GM23338 (cell line): ENCODE results near the gene NCKIPSD. TPM values are rescaled to one million over a fixed set of nuclear protein-coding genes. Genes with fewer than 3 reads are reported as not detected.
A peak's percentile ranks its signal among the peaks of the same experiment; 100 is the strongest.

Source experiments
- ATAC-seq: fragments of 200-7000 bp; cut with Tn5 transposase; 3 replicates; pipeline ENCODE4 v1.9.1; 2020
- DNase-seq: peaks from one replicate; pipeline ENCODE4 v3.0.0-alpha.2; 2015; ENCODE audit warnings: low spot score
- H2AFZ ChIP-seq: fragments of 200-600 bp; sonication (generic); 2 replicates; pipeline ENCODE4 v1.8.0; 2016; ENCODE audit warnings: antibody characterized with exemption, mild to moderate bottlenecking, moderate library complexity
- H3F3A ChIP-seq: fragments of 200-600 bp; sonication (generic); replicated peaks from 2 replicates; pipeline ENCODE4 v1.8.0; 2017; ENCODE audit warnings: antibody characterized with exemption, mixed run types, low read depth
- H3K27ac ChIP-seq: fragments of 200-600 bp; sonication (generic); 2 replicates; pipeline ENCODE4 v1.6.1; 2016; ENCODE audit warnings: low read depth
- H3K27me3 ChIP-seq: fragments of 200-600 bp; sonication (generic); 2 replicates; pipeline ENCODE4 v1.8.0; 2016; ENCODE audit warnings: mild to moderate bottlenecking, mixed run types, moderate library complexity; ENCODE audit not compliant: insufficient read depth
- H3K36me3 ChIP-seq: fragments of 200-600 bp; sonication (generic); 2 replicates; pipeline ENCODE4 v1.8.0; 2016; ENCODE audit warnings: mild to moderate bottlenecking; ENCODE audit not compliant: insufficient read depth
- H3K4me1 ChIP-seq: fragments of 200-600 bp; sonication (generic); 2 replicates; pipeline ENCODE4 v1.8.0; 2016; ENCODE audit warnings: mild to moderate bottlenecking, moderate library complexity; ENCODE audit not compliant: insufficient read depth
- H3K4me2 ChIP-seq: fragments of 200-600 bp; sonication (generic); 2 replicates; pipeline ENCODE4 v1.7.1; 2017; ENCODE audit warnings: mixed run types
- H3K4me3 ChIP-seq: fragments of 200-600 bp; sonication (generic); 2 replicates; pipeline ENCODE4 v1.6.1; 2016; ENCODE audit warnings: mixed run types
- H3K79me2 ChIP-seq: fragments of 200-600 bp; sonication (generic); replicated peaks from 2 replicates; pipeline ENCODE4 v1.8.0; 2017; ENCODE audit warnings: mild to moderate bottlenecking; ENCODE audit not compliant: insufficient read depth
- H3K9me2 ChIP-seq: fragments of 200-600 bp; sonication (generic); 2 replicates; pipeline ENCODE4 v1.8.0; 2017; ENCODE audit not compliant: insufficient read depth
- H4K20me1 ChIP-seq: fragments of 200-600 bp; sonication (generic); replicated peaks from 2 replicates; pipeline ENCODE4 v1.8.0; 2017; ENCODE audit warnings: mild to moderate bottlenecking; ENCODE audit not compliant: insufficient read depth
- H3K27ac Mint-ChIP-seq: 2 replicates; pipeline ENCODE4 v1.8.0; 2020; ENCODE audit warnings: inconsistent platforms, mild to moderate bottlenecking, moderate library complexity, mixed read lengths
- H3K27me3 Mint-ChIP-seq: 3 replicates; pipeline ENCODE4 v1.8.0; 2022; ENCODE audit warnings: low read depth, mild to moderate bottlenecking, moderate library complexity, mixed read lengths, inconsistent platforms; ENCODE audit not compliant: insufficient read depth, poor library complexity
- H3K36me3 Mint-ChIP-seq: 3 replicates; pipeline ENCODE4 v1.8.0; 2021; ENCODE audit warnings: low read depth, mild to moderate bottlenecking, inconsistent platforms, moderate library complexity, mixed read lengths
- H3K4me1 Mint-ChIP-seq: 3 replicates; pipeline ENCODE4 v1.8.0; 2020; ENCODE audit warnings: mild to moderate bottlenecking, inconsistent platforms, mixed read lengths
- H3K4me3 Mint-ChIP-seq: 3 replicates; pipeline ENCODE4 v1.8.0; 2021; ENCODE audit warnings: moderate library complexity, mild to moderate bottlenecking, inconsistent platforms, mixed read lengths
- H3K9me3 Mint-ChIP-seq: 3 replicates; pipeline ENCODE4 v1.8.0; 2020; ENCODE audit warnings: moderate library complexity, mild to moderate bottlenecking, inconsistent platforms, mixed read lengths
- CREB1 ChIP-seq: fragments of 250-450 bp; sonication (Bioruptor Pico); IDR thresholded peaks from 2 replicates; pipeline ENCODE4 v1.5.0; 2020; ENCODE audit warnings: low read depth, mild to moderate bottlenecking, moderate library complexity
- CTCF ChIP-seq, 2 experiments: fragments of 200-600 bp in 1 of 2; sonication (generic) in 1 of 2; conservative IDR thresholded peaks; 2 replicates each; pipeline versions ENCODE4 v1.5.1 to v1.6.1; 2016 to 2017; ENCODE audit warnings: antibody characterized with exemption in 2 of 2, low read depth in 2 of 2, mild to moderate bottlenecking in 2 of 2, moderate library complexity in 1 of 2
- EZH2 ChIP-seq: fragments of 200-600 bp; sonication (generic); IDR thresholded peaks from one replicate; pipeline ENCODE4 v1.8.0; 2017; ENCODE audit warnings: antibody characterized with exemption, mild to moderate bottlenecking, low read depth; ENCODE audit not compliant: unreplicated experiment
- EZH2phosphoT487 ChIP-seq: fragments of 200-600 bp; sonication (generic); IDR thresholded peaks from one replicate; pipeline ENCODE4 v1.8.1; 2018; ENCODE audit warnings: antibody characterized with exemption; ENCODE audit not compliant: unreplicated experiment
- JUNB ChIP-seq: IDR thresholded peaks from one replicate; pipeline ENCODE4 v1.6.1; 2016; ENCODE audit warnings: antibody characterized with exemption; ENCODE audit not compliant: unreplicated experiment
- NANOG ChIP-seq: IDR thresholded peaks from 2 replicates; pipeline ENCODE4 v1.6.1; 2016; ENCODE audit warnings: antibody characterized with exemption, borderline replicate concordance
- POLR2AphosphoS5 ChIP-seq: IDR thresholded peaks from 2 replicates; pipeline ENCODE4 v1.6.1; 2016; ENCODE audit warnings: antibody characterized with exemption, low read depth
- REST ChIP-seq: IDR thresholded peaks from one replicate; pipeline ENCODE4 v1.6.1; 2018; ENCODE audit warnings: antibody characterized with exemption; ENCODE audit not compliant: unreplicated experiment
- STAT1 ChIP-seq: IDR thresholded peaks from one replicate; pipeline ENCODE4 v1.6.1; 2016; ENCODE audit warnings: antibody characterized with exemption; ENCODE audit not compliant: unreplicated experiment
- ZNF114 ChIP-seq: fragments of 250-450 bp; sonication (Bioruptor Pico); IDR thresholded peaks from 2 replicates; pipeline ENCODE4 v1.5.0; 2020; ENCODE audit warnings: mild to moderate bottlenecking, moderate library complexity
- ZNF331 ChIP-seq: fragments of 250-450 bp; sonication (Bioruptor Pico); IDR thresholded peaks from 2 replicates; pipeline ENCODE4 v1.5.0; 2020; ENCODE audit warnings: low read depth, mild to moderate bottlenecking, moderate library complexity
- ZNF462 ChIP-seq: fragments of 250-450 bp; sonication (Bioruptor Pico); IDR thresholded peaks from 2 replicates; pipeline ENCODE4 v1.5.0; 2020; ENCODE audit warnings: mild to moderate bottlenecking, moderate library complexity
- polyA plus RNA-seq: library from polyadenylated mRNA; unstranded; fragments of >200 nt; fragmentation: Nextera tagmentation; extraction: Ambion mirVana; gene quantifications from 2 replicates; pipeline ENCODE4 v1.2.1, GENCODE V29; 2016
- total RNA-seq: library from RNA; depleted of rRNA; stranded (reverse); fragments of >200 nt; shearing (Covaris generic); gene quantifications from 2 replicates; pipeline ENCODE4 v1.2.3, GENCODE V29; 2014
- TF ChIP-seq, protein P1 (sequence below): IDR thresholded peaks from 2 replicates; pipeline ENCODE4 v1.6.1; 2016; ENCODE audit warnings: antibody characterized with exemption

NCKIPSD gene
- total and polyA plus RNA-seq, 2 experiments from 2014 or later, result 15.1 to 45.1 TPM

DNA sequence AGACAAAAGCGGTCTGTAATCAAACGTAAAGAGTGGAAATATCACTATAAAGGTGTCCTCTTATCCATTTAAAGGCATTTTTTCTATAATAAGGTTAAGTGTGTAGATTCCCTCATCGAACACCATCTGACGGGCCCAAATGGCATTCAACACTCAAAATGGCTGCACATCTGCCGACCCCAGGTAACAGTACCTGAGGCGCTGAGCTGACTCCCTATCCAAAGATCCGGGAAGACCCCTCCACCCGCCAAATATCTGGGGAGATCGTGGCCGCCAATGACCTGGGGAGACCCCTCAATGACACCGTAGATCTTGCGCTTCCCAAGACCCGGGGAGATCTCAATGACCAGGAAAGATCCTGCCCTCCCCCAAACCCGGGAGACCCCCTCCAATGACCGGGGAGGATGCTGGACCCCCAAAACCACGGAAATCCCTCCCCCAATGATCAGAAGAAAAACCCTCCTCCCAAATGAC, 30.8 kb upstream of the NCKIPSD start:
- Histone ChIP-seq H2AFZ (no peak overlapping the region), H3K79me2 (peaks cover 53% of the 10 kb centered on the region), H3K27ac (peak overlapping the region; percentile 99), H3K4me1 (peaks cover 17% of the 10 kb centered on the region), H3K4me2 (peak overlapping the region; percentile 76), H3K9me2 (no peaks in the 10 kb centered on the region), H4K20me1 (peaks cover 30% of the 10 kb centered on the region), H3K4me3 (peak overlapping the region; percentile 64), H3K36me3 (peaks cover 27% of the 10 kb centered on the region; the same call in 1 of the 2 replicates), H3K27me3 (no peaks in the 10 kb centered on the region), H3F3A (peaks cover 6% of the 10 kb centered on the region)
- H3K27ac Mint-ChIP-seq, result peak overlapping the region; percentile 100
- peaks cover 38% of the 10 kb centered on the region for H3K36me3 Mint-ChIP-seq
- peak overlapping the region; percentile 100 for H3K4me3 Mint-ChIP-seq
- DNase-seq (peak; percentile 63), ATAC-seq (peak; percentile 37)
- no peak for TF ChIP-seq ZNF331 (CRISPR knock-in tag)
- no peak for TF ChIP-seq POLR2AphosphoS5
- TF ChIP-seq, protein P1, sequence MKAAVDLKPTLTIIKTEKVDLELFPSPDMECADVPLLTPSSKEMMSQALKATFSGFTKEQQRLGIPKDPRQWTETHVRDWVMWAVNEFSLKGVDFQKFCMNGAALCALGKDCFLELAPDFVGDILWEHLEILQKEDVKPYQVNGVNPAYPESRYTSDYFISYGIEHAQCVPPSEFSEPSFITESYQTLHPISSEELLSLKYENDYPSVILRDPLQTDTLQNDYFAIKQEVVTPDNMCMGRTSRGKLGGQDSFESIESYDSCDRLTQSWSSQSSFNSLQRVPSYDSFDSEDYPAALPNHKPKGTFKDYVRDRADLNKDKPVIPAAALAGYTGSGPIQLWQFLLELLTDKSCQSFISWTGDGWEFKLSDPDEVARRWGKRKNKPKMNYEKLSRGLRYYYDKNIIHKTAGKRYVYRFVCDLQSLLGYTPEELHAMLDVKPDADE, result no peak
- TF ChIP-seq EZH2phosphoT487, result no peak
- TF ChIP-seq ZNF114 (CRISPR knock-in tag), result no peak
- TF ChIP-seq JUNB, result no peak
- TF ChIP-seq NANOG, result no peak
- no peak for TF ChIP-seq STAT1
- TF ChIP-seq CREB1 (CRISPR knock-in tag), result no peak
- TF ChIP-seq REST, result no peak
- no peak for TF ChIP-seq CTCF (conservative IDR thresholded peaks at IDR 0.05; ENCODE audit: low read depth in 2 of 2)
- no peak for TF ChIP-seq ZNF462 (CRISPR knock-in tag)
- TF ChIP-seq EZH2, result no peak
- H3K4me1 Mint-ChIP-seq, result peaks cover 22% of the 10 kb centered on the region; the same call in 2 of the 3 replicates
- H3K27me3 Mint-ChIP-seq, result peaks cover 3% of the 10 kb centered on the region
- no peaks in the 10 kb centered on the region for H3K9me3 Mint-ChIP-seq
